GM12878 (cell line): ENCODE measurements around the gene DTD2. TPM values are rescaled to one million over a fixed set of nuclear protein-coding genes. Genes with fewer than 3 reads are reported as not detected.

ENCODE experiments used
- ATAC-seq: fragments of 200-7000 bp; cut with Tn5 transposase; 3 replicates; pipeline ENCODE4 v1.9.1; 2020; ENCODE audit warnings: mild to moderate bottlenecking, moderate library complexity
- BruUV-seq: library from RNA; stranded (reverse); fragments of 400-500 nt; replicated peaks from 2 replicates; lab custom pipeline; 2021; lab: Mats Ljungman, UMichigan
- CTCF ChIA-PET: fragments of 300-600 bp; sonication (Branson Sonifier 250); formaldehyde crosslinking; extraction: SDS; loops from one replicate; lab custom pipeline; 2021; ENCODE audit warnings: inconsistent platforms; lab: Yijun Ruan, JAX
- POLR2A ChIA-PET: fragments of 350-600 bp; formaldehyde crosslinking; extraction: SDS; loops from one replicate; lab custom pipeline; 2021; ENCODE audit warnings: inconsistent platforms; lab: Charles Lee
- RAD21 ChIA-PET: fragments of 300-600 bp; sonication (Branson Sonifier 250); formaldehyde crosslinking; loops from one replicate; lab custom pipeline; 2023; ENCODE audit warnings: antibody characterized with exemption; ENCODE audit not compliant: unreplicated experiment; lab: Charles Lee
- SMC1A ChIA-PET: fragments of 300-600 bp; sonication (Branson Sonifier 250); formaldehyde crosslinking; loops from one replicate; lab custom pipeline; 2023; ENCODE audit not compliant: unreplicated experiment, uncharacterized antibody; lab: Charles Lee
- DNase-seq: peaks from one replicate; pipeline ENCODE4 v3.0.0-alpha.2; 2011; ENCODE audit warnings: low read depth, low spot score
- FAIRE-seq: peaks from 3 replicates; lab custom pipeline; 2011; peaks lifted over from hg19 to GRCh38; lab: Jason Lieb, UNC
- H2AFZ ChIP-seq: 2 replicates; pipeline ENCODE4 v1.6.0; 2011; ENCODE audit warnings: low read depth, low read length, control low read depth; ENCODE audit not compliant: control insufficient read depth
- H3K27ac ChIP-seq: 2 replicates; pipeline ENCODE4 v1.5.1; 2011; ENCODE audit warnings: control low read depth; ENCODE audit not compliant: control insufficient read depth, insufficient read depth
- H3K27me3 ChIP-seq, 2 experiments: replicated peaks in 1 of 2; 2 replicates each; pipeline versions ENCODE4 v1.6.0 to v1.6.1; 2011; ENCODE audit warnings: low read length in 1 of 2; ENCODE audit not compliant: control insufficient read depth in 2 of 2, insufficient read depth in 2 of 2
- H3K36me3 ChIP-seq, 2 experiments: 2 replicates each; pipeline ENCODE4 v1.5.1; 2011; ENCODE audit warnings: low read length in 1 of 2; ENCODE audit not compliant: control insufficient read depth in 2 of 2, insufficient read depth in 2 of 2
- H3K4me1 ChIP-seq: 2 replicates; pipeline ENCODE4 v1.6.1; 2011; ENCODE audit warnings: mild to moderate bottlenecking, low read length, moderate library complexity, mixed read lengths; ENCODE audit not compliant: control insufficient read depth, insufficient read depth
- H3K4me2 ChIP-seq: 2 replicates; pipeline ENCODE4 v1.6.0; 2011; ENCODE audit warnings: control low read depth; ENCODE audit not compliant: control insufficient read depth, insufficient read depth
- H3K4me3 ChIP-seq: fragments of 200-600 bp; sonication (generic); 2 replicates; pipeline ENCODE4 v1.5.1; 2016
- H3K79me2 ChIP-seq: 2 replicates; pipeline ENCODE4 v1.6.0; 2011; ENCODE audit warnings: low read length; ENCODE audit not compliant: control insufficient read depth, insufficient read depth
- H3K9ac ChIP-seq: 2 replicates; pipeline ENCODE4 v1.8.0; 2011; ENCODE audit warnings: low read length, control low read depth, mixed read lengths; ENCODE audit not compliant: control insufficient read depth, insufficient read depth
- H3K9me3 ChIP-seq: replicated peaks from 3 replicates; pipeline ENCODE4 v1.5.1; 2011; ENCODE audit warnings: mild to moderate bottlenecking, low read length; ENCODE audit not compliant: control insufficient read depth, insufficient read depth
- H4K20me1 ChIP-seq: 2 replicates; pipeline ENCODE4 v1.6.0; 2011; ENCODE audit not compliant: control insufficient read depth, insufficient read depth
- DPF2 ChIP-seq: fragments of 450-650 bp; IDR thresholded peaks from 2 replicates; pipeline ENCODE4 v1.6.1; 2017; ENCODE audit warnings: mild to moderate bottlenecking
- EZH2 ChIP-seq: IDR thresholded peaks from 2 replicates; pipeline ENCODE4 v1.6.1; 2012; ENCODE audit warnings: low read depth, mild to moderate bottlenecking, control low read depth, inconsistent platforms, low read length, borderline replicate concordance; ENCODE audit not compliant: control insufficient read depth
- IKZF1 ChIP-seq: fragments of 450-650 bp; conservative IDR thresholded peaks from 2 replicates; pipeline ENCODE4 v1.6.1; 2017; ENCODE audit warnings: antibody characterized with exemption, mild to moderate bottlenecking
- POU2F2 ChIP-seq: IDR thresholded peaks from 3 replicates; pipeline ENCODE4 v1.6.1; 2011; ENCODE audit warnings: low read depth, mild to moderate bottlenecking, low read length, borderline replicate concordance
- RCOR1 ChIP-seq: conservative IDR thresholded peaks from 2 replicates; pipeline ENCODE4 v1.6.1; 2012; ENCODE audit warnings: low read depth, low read length, improper control_type of control experiment
- RFX5 ChIP-seq: IDR thresholded peaks from 2 replicates; pipeline ENCODE4 v1.6.1; 2011; ENCODE audit warnings: low read depth, low read length, improper control_type of control experiment
- SMC3 ChIP-seq: IDR thresholded peaks from 2 replicates; pipeline ENCODE4 v1.6.1; 2011; ENCODE audit warnings: low read length, improper control_type of control experiment, borderline replicate concordance
- ZSCAN29 ChIP-seq: fragments of 450-650 bp; IDR thresholded peaks from 2 replicates; pipeline ENCODE4 v1.6.1; 2017; ENCODE audit warnings: mild to moderate bottlenecking, moderate library complexity
- WGBS: methylation state at CpG from one replicate; pipeline ENCODE4 v1.1.6; 2016; ENCODE audit warnings: low lambda C conversion rate; ENCODE audit not compliant: insufficient replicate concordance, insufficient coverage; ENCODE audit errors: missing lambda C conversion rate; 5-methylcytosine and 5-hydroxymethylcytosine counted together
- in situ Hi-C: fragments of 300-500 bp; cut with MboI; formaldehyde crosslinking; loops from 9 replicates; pipeline ENCODE4 v1.14.3; 2018; ENCODE audit warnings: mixed read lengths
- intact Hi-C: fragments of 100-400 bp; cut with micrococcal nuclease; formaldehyde crosslinking; loops from one replicate; pipeline ENCODE4 v1.14.2; 2022; ENCODE audit not compliant: unreplicated experiment
- polyA plus RNA-seq, 11 experiments: library from polyadenylated mRNA; depleted of rRNA in 4 of 11; unstranded in 6 of 11; stranded (reverse) in 5 of 11; fragments of >200 nt; fragmentation: Nextera tagmentation in 4 of 11; fragmentation: Illumina TruSeq in 1 of 11; extraction: Ambion mirVana in 4 of 11; extraction: Trizol in 1 of 11; gene quantifications; 1 replicate in 1 of 11; 2 replicates in 10 of 11; pipeline versions ENCODE4 v1.2.1 to v1.2.3, GENCODE V29; 2011 to 2016; ENCODE audit warnings: inconsistent platforms in 2 of 11, missing spikeins in 2 of 11, low read depth in 1 of 11
- total RNA-seq, 4 experiments: library from RNA; depleted of rRNA in 3 of 4; stranded (reverse); fragments of >200 nt in 3 of 4; fragmentation: Illumina TruSeq in 1 of 4; extraction: Trizol in 1 of 4; gene quantifications; 2 replicates each; pipeline versions ENCODE4 v1.2.1 to v1.2.3, GENCODE V29; 2013 to 2021
- TF ChIP-seq, protein P1 (sequence below): fragments of 450-650 bp; formaldehyde crosslinking; IDR thresholded peaks from 2 replicates; pipeline ENCODE4 v1.4.0; 2022; ENCODE audit warnings: mild to moderate bottlenecking, moderate library complexity
- TF ChIP-seq, protein P2 (sequence below): fragments of 150-350 bp; IDR thresholded peaks from 2 replicates; pipeline ENCODE4 v1.6.1; 2014; ENCODE audit warnings: mild to moderate bottlenecking, low read depth, low read length
- TF ChIP-seq, protein P3 (sequence below): fragments of 450-650 bp; IDR thresholded peaks from 2 replicates; pipeline ENCODE4 v1.6.1; 2017; ENCODE audit warnings: antibody characterized with exemption, mild to moderate bottlenecking, moderate library complexity
- TF ChIP-seq, protein P4 (sequence below): IDR thresholded peaks from 2 replicates; pipeline ENCODE4 v1.6.1; 2011; ENCODE audit warnings: low read depth, low read length, improper control_type of control experiment, borderline replicate concordance
- TF ChIP-seq, protein P5 (sequence below): fragments of 450-650 bp; IDR thresholded peaks from 2 replicates; pipeline ENCODE4 v1.6.1; 2014; ENCODE audit warnings: mild to moderate bottlenecking

Gene DTD2
- total and polyA plus RNA-seq, 10 of the 15 experiments (the other 5 are each of a cell fraction or from before 2014, with no cell fraction given) = 4.5 to 32.8 (median 15.9) TPM

DNA sequence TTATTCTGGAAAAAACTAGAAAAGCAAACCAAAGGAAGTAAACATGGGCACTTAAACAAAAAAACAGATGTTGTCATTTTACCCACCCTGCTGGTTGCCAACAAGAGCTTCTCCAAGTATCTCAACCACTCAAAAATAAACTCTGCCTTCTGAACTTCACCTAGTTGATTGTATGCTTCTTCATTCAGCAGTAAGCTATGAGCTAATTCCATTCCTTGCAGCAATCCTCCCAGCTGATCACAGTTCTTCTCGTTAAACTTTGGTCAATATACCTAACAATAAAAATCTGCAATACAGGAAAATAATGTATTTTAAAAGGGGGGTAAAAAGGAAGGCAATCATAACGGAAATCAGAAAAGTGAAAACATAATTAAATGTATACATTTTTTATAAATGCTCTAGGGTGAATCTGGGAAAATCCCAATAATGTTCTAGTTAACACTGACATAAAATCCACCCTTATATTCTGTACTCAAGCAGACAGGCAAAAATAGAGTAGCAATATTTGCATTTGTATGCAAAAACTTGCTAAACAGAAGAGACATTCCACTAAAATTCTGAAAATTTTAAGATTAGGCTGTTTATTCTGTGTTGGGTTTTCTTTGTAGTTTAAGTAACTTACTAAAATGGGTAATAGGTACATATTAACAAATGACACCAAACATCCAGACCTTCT is 54.4 kb downstream of the DTD2 start:
- Histone ChIP-seq H3K9me3 (no peaks in the 10 kb centered on the region), H2AFZ (no peak overlapping the region), H4K20me1 (no peaks in the 10 kb centered on the region), H3K4me1 (peaks cover 3% of the 10 kb centered on the region), H3K27me3 (no peaks in the 10 kb centered on the region), H3K4me3 (no peak overlapping the region), H3K79me2 (no peaks in the 10 kb centered on the region), H3K36me3 (peaks cover 0 to 4% of the 10 kb centered on the region in 2 experiments; a peak in 2 of 4 replicates), H3K27ac (no peak overlapping the region), H3K9ac (no peak overlapping the region), H3K4me2 (no peak overlapping the region)
- FAIRE-seq (no peak), DNase-seq (no peak), ATAC-seq (no peak)
- in situ Hi-C loops = no loop called here
- POLR2A ChIA-PET = interaction anchor here (1.4 kb wide), 1 partner anchor 12 kb away, joined by 4 read pairs; no protein-coding TSS in a partner anchor
- 50% methylated on average over 2 of the region's 2 CpGs for WGBS
- intact Hi-C loops = no loop called here
- BruUV-seq = no TSS peak
- RAD21 ChIA-PET = no interaction called here
- CTCF ChIA-PET = interaction anchor here (0.9 kb wide), 1 partner anchor 23 kb away, joined by 4 read pairs; no protein-coding TSS in a partner anchor
- SMC1A ChIA-PET = interaction anchor here (0.9 to 1.9 kb wide), 4 partner anchors 12 to 47 kb away, joined by 3 to 11 read pairs (median 4); partner anchors contain the start of gene HEATR5A
- TF ChIP-seq RCOR1 (no peak), POU2F2 (no peak), RFX5 (no peak), SMC3 (no peak), IKZF1 (no peak), EZH2 (no peak), DPF2 (no peak), ZSCAN29 (no peak)
- TF ChIP-seq, protein P1, sequence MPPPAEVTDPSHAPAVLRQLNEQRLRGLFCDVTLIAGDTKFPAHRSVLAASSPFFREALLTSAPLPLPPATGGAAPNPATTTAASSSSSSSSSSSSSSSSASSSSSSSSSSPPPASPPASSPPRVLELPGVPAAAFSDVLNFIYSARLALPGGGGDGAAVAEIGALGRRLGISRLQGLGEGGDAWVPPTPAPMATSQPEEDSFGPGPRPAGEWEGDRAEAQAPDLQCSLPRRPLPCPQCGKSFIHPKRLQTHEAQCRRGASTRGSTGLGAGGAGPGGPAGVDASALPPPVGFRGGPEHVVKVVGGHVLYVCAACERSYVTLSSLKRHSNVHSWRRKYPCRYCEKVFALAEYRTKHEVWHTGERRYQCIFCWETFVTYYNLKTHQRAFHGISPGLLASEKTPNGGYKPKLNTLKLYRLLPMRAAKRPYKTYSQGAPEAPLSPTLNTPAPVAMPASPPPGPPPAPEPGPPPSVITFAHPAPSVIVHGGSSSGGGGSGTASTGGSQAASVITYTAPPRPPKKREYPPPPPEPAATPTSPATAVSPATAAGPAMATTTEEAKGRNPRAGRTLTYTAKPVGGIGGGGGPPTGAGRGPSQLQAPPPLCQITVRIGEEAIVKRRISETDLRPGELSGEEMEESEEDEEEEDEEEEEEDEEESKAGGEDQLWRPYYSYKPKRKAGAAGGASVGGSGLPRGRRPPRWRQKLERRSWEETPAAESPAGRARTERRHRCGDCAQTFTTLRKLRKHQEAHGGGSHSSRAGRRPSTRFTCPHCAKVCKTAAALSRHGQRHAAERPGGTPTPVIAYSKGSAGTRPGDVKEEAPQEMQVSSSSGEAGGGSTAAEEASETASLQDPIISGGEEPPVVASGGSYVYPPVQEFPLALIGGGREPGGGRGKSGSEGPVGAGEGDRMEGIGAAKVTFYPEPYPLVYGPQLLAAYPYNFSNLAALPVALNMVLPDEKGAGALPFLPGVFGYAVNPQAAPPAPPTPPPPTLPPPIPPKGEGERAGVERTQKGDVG (CRISPR knock-in tag) = no peak
- TF ChIP-seq, protein P2, sequence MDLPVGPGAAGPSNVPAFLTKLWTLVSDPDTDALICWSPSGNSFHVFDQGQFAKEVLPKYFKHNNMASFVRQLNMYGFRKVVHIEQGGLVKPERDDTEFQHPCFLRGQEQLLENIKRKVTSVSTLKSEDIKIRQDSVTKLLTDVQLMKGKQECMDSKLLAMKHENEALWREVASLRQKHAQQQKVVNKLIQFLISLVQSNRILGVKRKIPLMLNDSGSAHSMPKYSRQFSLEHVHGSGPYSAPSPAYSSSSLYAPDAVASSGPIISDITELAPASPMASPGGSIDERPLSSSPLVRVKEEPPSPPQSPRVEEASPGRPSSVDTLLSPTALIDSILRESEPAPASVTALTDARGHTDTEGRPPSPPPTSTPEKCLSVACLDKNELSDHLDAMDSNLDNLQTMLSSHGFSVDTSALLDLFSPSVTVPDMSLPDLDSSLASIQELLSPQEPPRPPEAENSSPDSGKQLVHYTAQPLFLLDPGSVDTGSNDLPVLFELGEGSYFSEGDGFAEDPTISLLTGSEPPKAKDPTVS = no peak
- TF ChIP-seq, protein P3, sequence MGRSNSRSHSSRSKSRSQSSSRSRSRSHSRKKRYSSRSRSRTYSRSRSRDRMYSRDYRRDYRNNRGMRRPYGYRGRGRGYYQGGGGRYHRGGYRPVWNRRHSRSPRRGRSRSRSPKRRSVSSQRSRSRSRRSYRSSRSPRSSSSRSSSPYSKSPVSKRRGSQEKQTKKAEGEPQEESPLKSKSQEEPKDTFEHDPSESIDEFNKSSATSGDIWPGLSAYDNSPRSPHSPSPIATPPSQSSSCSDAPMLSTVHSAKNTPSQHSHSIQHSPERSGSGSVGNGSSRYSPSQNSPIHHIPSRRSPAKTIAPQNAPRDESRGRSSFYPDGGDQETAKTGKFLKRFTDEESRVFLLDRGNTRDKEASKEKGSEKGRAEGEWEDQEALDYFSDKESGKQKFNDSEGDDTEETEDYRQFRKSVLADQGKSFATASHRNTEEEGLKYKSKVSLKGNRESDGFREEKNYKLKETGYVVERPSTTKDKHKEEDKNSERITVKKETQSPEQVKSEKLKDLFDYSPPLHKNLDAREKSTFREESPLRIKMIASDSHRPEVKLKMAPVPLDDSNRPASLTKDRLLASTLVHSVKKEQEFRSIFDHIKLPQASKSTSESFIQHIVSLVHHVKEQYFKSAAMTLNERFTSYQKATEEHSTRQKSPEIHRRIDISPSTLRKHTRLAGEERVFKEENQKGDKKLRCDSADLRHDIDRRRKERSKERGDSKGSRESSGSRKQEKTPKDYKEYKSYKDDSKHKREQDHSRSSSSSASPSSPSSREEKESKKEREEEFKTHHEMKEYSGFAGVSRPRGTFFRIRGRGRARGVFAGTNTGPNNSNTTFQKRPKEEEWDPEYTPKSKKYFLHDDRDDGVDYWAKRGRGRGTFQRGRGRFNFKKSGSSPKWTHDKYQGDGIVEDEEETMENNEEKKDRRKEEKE = no peak
- TF ChIP-seq, protein P4, sequence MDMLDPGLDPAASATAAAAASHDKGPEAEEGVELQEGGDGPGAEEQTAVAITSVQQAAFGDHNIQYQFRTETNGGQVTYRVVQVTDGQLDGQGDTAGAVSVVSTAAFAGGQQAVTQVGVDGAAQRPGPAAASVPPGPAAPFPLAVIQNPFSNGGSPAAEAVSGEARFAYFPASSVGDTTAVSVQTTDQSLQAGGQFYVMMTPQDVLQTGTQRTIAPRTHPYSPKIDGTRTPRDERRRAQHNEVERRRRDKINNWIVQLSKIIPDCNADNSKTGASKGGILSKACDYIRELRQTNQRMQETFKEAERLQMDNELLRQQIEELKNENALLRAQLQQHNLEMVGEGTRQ = no peak
- TF ChIP-seq, protein P5, sequence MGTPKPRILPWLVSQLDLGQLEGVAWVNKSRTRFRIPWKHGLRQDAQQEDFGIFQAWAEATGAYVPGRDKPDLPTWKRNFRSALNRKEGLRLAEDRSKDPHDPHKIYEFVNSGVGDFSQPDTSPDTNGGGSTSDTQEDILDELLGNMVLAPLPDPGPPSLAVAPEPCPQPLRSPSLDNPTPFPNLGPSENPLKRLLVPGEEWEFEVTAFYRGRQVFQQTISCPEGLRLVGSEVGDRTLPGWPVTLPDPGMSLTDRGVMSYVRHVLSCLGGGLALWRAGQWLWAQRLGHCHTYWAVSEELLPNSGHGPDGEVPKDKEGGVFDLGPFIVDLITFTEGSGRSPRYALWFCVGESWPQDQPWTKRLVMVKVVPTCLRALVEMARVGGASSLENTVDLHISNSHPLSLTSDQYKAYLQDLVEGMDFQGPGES = no peak
